Activated T-helper 1 cell treated with anti-CD3 and anti-CD28 coated beads, Interleukin-12 subunit alpha, Interleukin-12 subunit beta, Interleukin-2, Interleukin-4 antibody, amounts not matched to agents 30 ng/mL and 10 ng/mL and 1 ng/mL, durations not matched to agents 14 hours and 24 hours and 36 hours (primary cell): Measurements from ENCODE around the gene SDF2. TPM values are rescaled to one million over a fixed set of nuclear protein-coding genes. Genes with fewer than 3 reads are reported as not detected.
"Not testable (repeated sequence)": the region's sequence is repeated elsewhere in the genome, so short reads cannot be mapped to it uniquely, and the experiment has no call there.

Experiments
- DNase-seq: peaks from one replicate; pipeline ENCODE4 v3.0.0; 2021; ENCODE audit warnings: low spot score
- H3K27ac Mint-ChIP-seq: one replicate; pipeline ENCODE4 v1.8.0; 2021; ENCODE audit warnings: mild to moderate bottlenecking, mixed read lengths
- H3K27me3 Mint-ChIP-seq: one replicate; pipeline ENCODE4 v1.8.0; 2022; ENCODE audit warnings: mild to moderate bottlenecking, moderate library complexity, mixed read lengths; ENCODE audit not compliant: insufficient read depth
- H3K36me3 Mint-ChIP-seq: one replicate; pipeline ENCODE4 v1.8.0; 2021; ENCODE audit warnings: low read depth, mixed read lengths
- H3K4me1 Mint-ChIP-seq: one replicate; pipeline ENCODE4 v1.8.0; 2021; ENCODE audit warnings: low read depth, mixed read lengths
- H3K4me3 Mint-ChIP-seq: one replicate; pipeline ENCODE4 v1.8.0; 2021; ENCODE audit warnings: mild to moderate bottlenecking, moderate library complexity, mixed read lengths
- H3K9me3 Mint-ChIP-seq: one replicate; pipeline ENCODE4 v1.8.0; 2021; ENCODE audit warnings: mixed read lengths
- intact Hi-C: fragments of 100-400 bp; cut with micrococcal nuclease; formaldehyde crosslinking; loops from one replicate; pipeline ENCODE4 v1.15.1; 2024
- total RNA-seq: library from RNA; stranded (reverse); gene quantifications from 2 replicates; pipeline ENCODE4 v1.2.3, GENCODE V29; 2022

The SDF2 gene
- total RNA-seq, 1 donor from 2014 or later = 47.9 TPM

GRCh38 chr17:28615260-28615940 is 46.3 kb downstream of the SDF2 start:
- no peak overlapping the region for H3K4me3 Mint-ChIP-seq
- no peak for DNase-seq
- intact Hi-C loops = no loop called here
- H3K27me3 Mint-ChIP-seq = no peaks in the 10 kb centered on the region
- H3K27ac Mint-ChIP-seq = no peak overlapping the region
- peaks cover 64% of the 10 kb centered on the region for H3K36me3 Mint-ChIP-seq
- no peaks in the 10 kb centered on the region for H3K9me3 Mint-ChIP-seq
- no peaks in the 10 kb centered on the region for H3K4me1 Mint-ChIP-seq

- Mint-ChIP-seq H3K36me3 (peaks cover 61% of the 10 kb centered on the region), H3K4me3 (no peak within 1 kb of the TSS), H3K9me3 (no peaks in the 10 kb centered on the region), H3K27ac (no peak within 1 kb of the TSS), H3K4me1 (no peaks in the 10 kb centered on the region), H3K27me3 (no peaks in the 10 kb centered on the region)
- intact Hi-C loops = loop anchor here (1.0 to 5.0 kb wide), 3 partner anchors 15 to 120 kb away; partner anchors contain the start of gene SPAG5
- DNase-seq = no peak
Measured at GRCh38 chr17:28613931-28614381, 47.8 kb downstream of the SDF2 start, which contains the start of gene RSKR. RSKR (minus strand) TSS chr17:28614185; CDS start chr17:28614161, 24 bp downstream.

GRCh38 chr17:28612936-28613872 is 48.5 kb downstream of the SDF2 start:
- intact Hi-C loops = loop anchor here (1.0 to 5.0 kb wide), 3 partner anchors 14 to 119 kb away; partner anchors contain the start of gene SPAG5
- Mint-ChIP-seq H3K36me3 (peaks cover 55% of the 10 kb centered on the region), H3K4me3 (no peak overlapping the region), H3K27ac (no peak overlapping the region), H3K4me1 (no peaks in the 10 kb centered on the region), H3K27me3 (no peaks in the 10 kb centered on the region), H3K9me3 (no peaks in the 10 kb centered on the region)
- peak; percentile 4 for DNase-seq

GRCh38 chr17:28612531-28612930 is 49.2 kb downstream of the SDF2 start:
- H3K27ac Mint-ChIP-seq = no peak overlapping the region
- no peaks in the 10 kb centered on the region for H3K4me1 Mint-ChIP-seq
- H3K36me3 Mint-ChIP-seq = peaks cover 54% of the 10 kb centered on the region
- intact Hi-C loops = loop anchor here (2.0 to 5.0 kb wide), 2 partner anchors 14 to 65 kb away; partner anchors contain the start of gene SPAG5
- no peak overlapping the region for H3K4me3 Mint-ChIP-seq
- no peaks in the 10 kb centered on the region for H3K27me3 Mint-ChIP-seq
- no peak for DNase-seq
- no peaks in the 10 kb centered on the region for H3K9me3 Mint-ChIP-seq

GRCh38 chr17:28610376-28610775 is 51.3 kb downstream of the SDF2 start:
- H3K27ac Mint-ChIP-seq = no peak overlapping the region

GRCh38 chr17:28604031-28604430 is 57.7 kb downstream of the SDF2 start:
- H3K27ac Mint-ChIP-seq, H3K4me1 Mint-ChIP-seq, DNase-seq, H3K27me3 Mint-ChIP-seq, intact Hi-C loops, H3K4me3 Mint-ChIP-seq, H3K36me3 Mint-ChIP-seq, H3K9me3 Mint-ChIP-seq: not testable (repeated sequence)

More at GRCh38 chr17:28610376-28610775, 51.3 kb downstream of the SDF2 start:
- Mint-ChIP-seq H3K4me3 (no peak overlapping the region), H3K4me1 (no peaks in the 10 kb centered on the region), H3K9me3 (no peaks in the 10 kb centered on the region), H3K36me3 (peaks cover 39% of the 10 kb centered on the region), H3K27me3 (no peaks in the 10 kb centered on the region)
- DNase-seq = no peak
- intact Hi-C loops = loop anchor here (5.0 kb wide), 1 partner anchor 63 kb away; no protein-coding TSS in a partner anchor

- peak overlapping the region; percentile 96 for H3K4me3 Mint-ChIP-seq
- no peaks in the 10 kb centered on the region for H3K27me3 Mint-ChIP-seq
- intact Hi-C loops = loop anchor here (1.0 to 5.0 kb wide), 11 partner anchors 13 to 353 kb away; partner anchors contain the start of genes BLTP2, IFT20, PHF12 and PIGS
- no peaks in the 10 kb centered on the region for H3K9me3 Mint-ChIP-seq
- H3K4me1 Mint-ChIP-seq = peaks cover 26% of the 10 kb centered on the region
- H3K36me3 Mint-ChIP-seq = peaks cover 7% of the 10 kb centered on the region
- H3K27ac Mint-ChIP-seq = peak overlapping the region; percentile 98
- DNase-seq = peak; percentile 49
Measured at GRCh38 chr17:28599311-28600184, 62.2 kb downstream of the SDF2 start.

- Mint-ChIP-seq H3K4me1 (peaks cover 26% of the 10 kb centered on the region), H3K36me3 (peaks cover 7% of the 10 kb centered on the region), H3K4me3 (peak within 1 kb of the TSS; percentile 96), H3K27ac (peak within 1 kb of the TSS; percentile 98), H3K27me3 (no peaks in the 10 kb centered on the region), H3K9me3 (no peaks in the 10 kb centered on the region)
- intact Hi-C loops = loop anchor here (1.0 to 5.0 kb wide), 12 partner anchors 14 to 353 kb away; partner anchors contain the start of genes BLTP2, IFT20, PHF12 and PIGS
- peak; percentile 96 for DNase-seq
Measured at GRCh38 chr17:28598799-28599310, 62.9 kb downstream of the SDF2 start, which contains the start of gene SPAG5. SPAG5 (minus strand) TSS chr17:28599025; CDS start chr17:28598946, 79 bp downstream.

GRCh38 chr17:28598389-28598788 is 63.3 kb downstream of the SDF2 start:
- Mint-ChIP-seq H3K36me3 (peaks cover 8% of the 10 kb centered on the region), H3K4me1 (peaks cover 26% of the 10 kb centered on the region), H3K4me3 (peak overlapping the region; percentile 96), H3K27me3 (no peaks in the 10 kb centered on the region), H3K27ac (peak overlapping the region; percentile 98), H3K9me3 (no peaks in the 10 kb centered on the region)
- intact Hi-C loops = loop anchor here (1.0 to 5.0 kb wide), 7 partner anchors 14 to 354 kb away; partner anchors contain the start of genes IFT20, PHF12, RPL23A and SARM1
- DNase-seq = no peak
